Vagina (tissue), 2 donors: ENCODE results near the gene MCM9.

Source experiments
- POLR2A ChIP-seq, 2 donors: fragments of 450-650 bp; IDR thresholded peaks; one replicate each; pipeline ENCODE4 v1.6.1; 2017; ENCODE audit warnings: antibody characterized with exemption in 2 of 2, mild to moderate bottlenecking in 2 of 2, moderate library complexity in 2 of 2
- POLR2AphosphoS5 ChIP-seq, 2 donors: sonication (generic); formaldehyde crosslinking; IDR thresholded peaks; one replicate each; pipeline ENCODE4 v1.9.0; 2017; ENCODE audit warnings: antibody characterized with exemption in 2 of 2, mild to moderate bottlenecking in 2 of 2, low read depth in 1 of 2; ENCODE audit not compliant: insufficient read depth in 1 of 2
- TF ChIP-seq, protein P1 (sequence below), 3 experiments: fragments of 450-650 bp in 2 of 3; fragments of 200-600 bp in 1 of 3; sonication (generic) in 1 of 3; IDR thresholded peaks; one replicate each; pipeline ENCODE4 v1.5.1; 2017 to 2019; ENCODE audit warnings: antibody characterized with exemption in 3 of 3, mild to moderate bottlenecking in 2 of 3, moderate library complexity in 2 of 3

GRCh38 chr6:118963003-118963402, 28.0 kb upstream of the MCM9 start:
- TF ChIP-seq, protein P1, sequence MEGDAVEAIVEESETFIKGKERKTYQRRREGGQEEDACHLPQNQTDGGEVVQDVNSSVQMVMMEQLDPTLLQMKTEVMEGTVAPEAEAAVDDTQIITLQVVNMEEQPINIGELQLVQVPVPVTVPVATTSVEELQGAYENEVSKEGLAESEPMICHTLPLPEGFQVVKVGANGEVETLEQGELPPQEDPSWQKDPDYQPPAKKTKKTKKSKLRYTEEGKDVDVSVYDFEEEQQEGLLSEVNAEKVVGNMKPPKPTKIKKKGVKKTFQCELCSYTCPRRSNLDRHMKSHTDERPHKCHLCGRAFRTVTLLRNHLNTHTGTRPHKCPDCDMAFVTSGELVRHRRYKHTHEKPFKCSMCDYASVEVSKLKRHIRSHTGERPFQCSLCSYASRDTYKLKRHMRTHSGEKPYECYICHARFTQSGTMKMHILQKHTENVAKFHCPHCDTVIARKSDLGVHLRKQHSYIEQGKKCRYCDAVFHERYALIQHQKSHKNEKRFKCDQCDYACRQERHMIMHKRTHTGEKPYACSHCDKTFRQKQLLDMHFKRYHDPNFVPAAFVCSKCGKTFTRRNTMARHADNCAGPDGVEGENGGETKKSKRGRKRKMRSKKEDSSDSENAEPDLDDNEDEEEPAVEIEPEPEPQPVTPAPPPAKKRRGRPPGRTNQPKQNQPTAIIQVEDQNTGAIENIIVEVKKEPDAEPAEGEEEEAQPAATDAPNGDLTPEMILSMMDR (IDR thresholded peaks at IDR 0.05) = peak in 1 of 3 experiments; percentile 27
- no peak for TF ChIP-seq POLR2A (IDR thresholded peaks at IDR 0.05)
- no peak for TF ChIP-seq POLR2AphosphoS5 (IDR thresholded peaks at IDR 0.05; ENCODE audit: insufficient read depth in 1 of 2, low read depth in 1 of 2)
